ACC112 (cell line): ENCODE measurements around the gene CFAP73.
A peak's percentile ranks its signal among the peaks of the same experiment; 100 is the strongest.

ENCODE experiments used
- H2AFZ ChIP-seq: fragments of 200-600 bp; sonication (generic); one replicate; pipeline ENCODE4 v1.6.0; 2017; ENCODE audit warnings: antibody characterized with exemption, low read length; ENCODE audit not compliant: unreplicated experiment
- H3K27ac ChIP-seq: fragments of 200-600 bp; sonication (generic); 2 replicates; pipeline ENCODE4 v1.5.1; 2014; ENCODE audit warnings: low read depth, mild to moderate bottlenecking, antibody characterized with exemption, low read length, moderate library complexity
- H3K27me3 ChIP-seq: fragments of 200-600 bp; sonication (generic); 2 replicates; pipeline ENCODE4 v1.6.1; 2014; ENCODE audit warnings: mild to moderate bottlenecking, antibody characterized with exemption, low read length, moderate library complexity, mixed read lengths; ENCODE audit not compliant: insufficient read depth
- H3K36me3 ChIP-seq: fragments of 200-600 bp; sonication (generic); 2 replicates; pipeline ENCODE4 v1.6.1; 2016; ENCODE audit warnings: mild to moderate bottlenecking, antibody characterized with exemption, low read length, moderate library complexity, mixed read lengths; ENCODE audit not compliant: insufficient read depth
- H3K4me1 ChIP-seq: fragments of 200-600 bp; sonication (generic); one replicate; pipeline ENCODE4 v1.6.1; 2016; ENCODE audit warnings: low read length, mixed read lengths; ENCODE audit not compliant: insufficient read depth, unreplicated experiment, control insufficient read depth
- H3K4me3 ChIP-seq: fragments of 200-600 bp; sonication (generic); 2 replicates; pipeline ENCODE4 v1.5.1; 2014; ENCODE audit warnings: mild to moderate bottlenecking, low read depth, low read length
- H3K79me2 ChIP-seq: fragments of 200-600 bp; sonication (generic); one replicate; pipeline ENCODE4 v1.6.0; 2016; ENCODE audit warnings: low read length; ENCODE audit not compliant: control insufficient read depth, unreplicated experiment, insufficient read depth

The CFAP73 gene

GRCh38 chr12:113143959-113144358 lies 5.6 kb upstream of the CFAP73 start:
- H3K36me3 ChIP-seq: no peaks in the 10 kb centered on the region
- H3K4me1 ChIP-seq: no peaks in the 10 kb centered on the region
- no peak overlapping the region for H2AFZ ChIP-seq
- H3K79me2 ChIP-seq: no peaks in the 10 kb centered on the region
- H3K4me3 ChIP-seq: no peak overlapping the region
- H3K27me3 ChIP-seq: no peaks in the 10 kb centered on the region
- no peak overlapping the region for H3K27ac ChIP-seq

- Histone ChIP-seq H3K36me3 (no peaks in the 10 kb centered on the region), H3K4me1 (peaks cover 5% of the 10 kb centered on the region), H3K79me2 (no peaks in the 10 kb centered on the region), H3K4me3 (no peak overlapping the region), H2AFZ (no peak overlapping the region), H3K27me3 (no peaks in the 10 kb centered on the region), H3K27ac (no peak overlapping the region)
Measured at GRCh38 chr12:113144806-113145205, 4.7 kb upstream of the CFAP73 start.

DNA sequence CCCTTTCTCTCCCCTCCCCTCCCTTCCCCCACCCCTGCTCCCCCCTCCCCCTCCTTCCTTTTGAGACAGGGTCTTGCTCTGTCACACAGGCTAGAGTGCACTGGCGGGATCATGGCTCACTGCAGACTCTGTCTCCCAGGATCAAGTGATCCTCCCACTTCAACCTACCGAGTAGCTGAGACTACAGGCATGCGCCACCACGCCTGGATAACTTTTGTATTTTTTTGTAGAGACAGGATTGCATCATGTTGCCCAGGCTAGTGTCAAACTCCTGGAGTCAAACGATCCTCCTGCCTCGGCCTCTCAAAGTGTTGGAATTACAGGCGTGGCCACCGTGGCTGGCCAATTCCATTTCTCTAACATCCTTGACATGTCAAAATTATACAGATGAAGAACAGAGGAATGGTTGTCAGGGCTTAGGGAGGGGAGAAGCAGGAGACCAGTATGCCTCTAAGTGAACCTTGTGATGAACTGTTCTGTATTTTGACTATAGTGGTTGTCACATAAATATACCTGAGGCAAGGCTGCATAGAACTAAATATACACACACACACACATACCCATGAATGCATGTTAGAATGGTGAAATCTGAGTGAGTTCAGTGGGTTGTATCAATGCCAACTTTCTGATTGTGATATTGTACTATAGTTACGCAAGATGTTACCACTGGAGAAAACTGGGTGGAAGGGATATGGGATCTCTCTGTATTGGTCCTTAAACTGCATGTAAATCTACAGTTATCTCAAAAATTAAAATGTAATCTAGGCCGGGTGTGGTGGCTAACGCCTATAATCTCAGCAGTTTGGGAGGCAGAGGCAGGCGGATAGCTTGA lies 3.6 kb upstream of the CFAP73 start:
- no peaks in the 10 kb centered on the region for H3K36me3 ChIP-seq
- H3K27ac ChIP-seq: no peak overlapping the region
- no peak overlapping the region for H2AFZ ChIP-seq
- H3K27me3 ChIP-seq: no peaks in the 10 kb centered on the region
- H3K4me3 ChIP-seq: no peak overlapping the region
- peaks cover 11% of the 10 kb centered on the region for H3K4me1 ChIP-seq
- no peaks in the 10 kb centered on the region for H3K79me2 ChIP-seq

DNA sequence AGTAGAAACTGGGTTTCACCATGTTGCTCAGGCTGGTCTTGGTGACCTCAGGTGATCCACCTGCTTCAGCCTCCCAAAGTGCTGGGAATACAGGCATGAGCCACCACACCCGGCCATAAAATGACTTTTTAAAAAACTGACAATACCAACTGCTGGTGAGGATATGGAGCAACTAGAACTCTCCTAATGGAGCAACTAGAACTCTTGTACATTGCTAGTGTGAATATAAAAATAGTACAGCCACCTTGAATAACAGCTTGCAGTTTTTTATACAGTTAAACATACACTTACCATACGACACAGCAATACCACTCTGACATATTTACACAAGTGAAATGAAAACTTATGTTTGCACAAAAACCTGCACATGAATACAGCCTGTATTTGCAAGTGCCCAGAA lies 2.5 kb upstream of the CFAP73 start:
- Histone ChIP-seq H3K27ac (no peak overlapping the region), H2AFZ (no peak overlapping the region), H3K4me3 (no peak overlapping the region), H3K79me2 (no peaks in the 10 kb centered on the region), H3K4me1 (peaks cover 11% of the 10 kb centered on the region), H3K36me3 (no peaks in the 10 kb centered on the region), H3K27me3 (peaks cover 3% of the 10 kb centered on the region)

- H2AFZ ChIP-seq: no peak overlapping the region
- no peaks in the 10 kb centered on the region for H3K36me3 ChIP-seq
- H3K27ac ChIP-seq: no peak overlapping the region
- no peak overlapping the region for H3K4me3 ChIP-seq
- no peaks in the 10 kb centered on the region for H3K79me2 ChIP-seq
- H3K4me1 ChIP-seq: peaks cover 11% of the 10 kb centered on the region
- peaks cover 33% of the 10 kb centered on the region for H3K27me3 ChIP-seq
Measured at GRCh38 chr12:113151655-113152054, 2.1 kb downstream of the CFAP73 start.

GRCh38 chr12:113152196-113152834 lies 2.8 kb downstream of the CFAP73 start:
- no peaks in the 10 kb centered on the region for H3K36me3 ChIP-seq
- no peak overlapping the region for H3K27ac ChIP-seq
- H2AFZ ChIP-seq: no peak overlapping the region
- peak overlapping the region; percentile 70 for H3K4me3 ChIP-seq
- no peaks in the 10 kb centered on the region for H3K79me2 ChIP-seq
- H3K27me3 ChIP-seq: peaks cover 33% of the 10 kb centered on the region
- H3K4me1 ChIP-seq: peaks cover 11% of the 10 kb centered on the region

DNA sequence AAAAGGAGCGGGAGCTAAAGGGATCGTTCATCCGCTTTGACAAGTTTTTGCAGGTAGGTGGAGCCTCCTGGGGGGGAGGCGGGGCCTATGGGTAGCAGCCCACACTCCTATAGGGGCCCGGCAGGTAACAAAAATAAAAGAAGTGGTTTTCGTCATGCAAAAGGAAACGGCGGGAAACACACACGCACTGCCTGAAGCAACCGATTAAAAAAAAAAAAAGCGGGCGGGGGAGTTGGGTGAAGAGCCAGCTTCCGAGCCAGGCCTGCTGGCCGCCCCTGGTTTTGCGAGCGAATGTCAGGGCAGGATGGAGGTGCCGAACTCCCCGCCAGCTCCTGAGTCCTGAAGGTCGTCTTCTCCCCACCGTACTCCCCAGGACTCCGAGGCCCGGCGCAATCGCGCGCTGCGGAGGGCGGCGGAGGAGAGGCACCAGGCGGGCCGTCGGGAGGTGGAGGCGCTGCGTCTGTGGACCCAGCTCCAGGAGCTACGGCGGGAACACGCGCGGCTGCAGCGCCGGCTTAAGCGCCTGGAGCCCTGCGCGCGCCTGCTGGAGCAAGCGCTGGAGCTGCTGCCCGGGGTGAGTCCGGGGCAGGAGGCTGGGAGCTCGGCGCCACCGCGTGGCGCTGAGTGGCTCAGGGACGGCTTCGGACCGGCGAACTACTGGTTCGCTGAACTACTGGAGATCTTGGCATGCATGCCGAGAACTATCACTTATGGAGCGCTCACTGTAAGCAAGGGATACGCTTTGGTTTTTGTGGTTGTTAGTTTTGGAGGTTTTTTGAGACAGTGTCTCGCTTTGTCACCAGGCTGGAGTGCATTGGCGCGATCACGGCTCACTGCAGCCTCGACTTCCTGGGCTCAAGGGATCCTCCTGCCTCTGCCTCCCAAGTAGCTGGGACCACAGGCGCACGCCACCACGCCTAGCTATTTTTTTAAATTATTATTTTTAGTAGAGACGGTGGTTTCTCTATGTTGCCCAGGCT lies 3.6 kb downstream of the CFAP73 start:
- H3K27me3 ChIP-seq: peaks cover 33% of the 10 kb centered on the region

DNA sequence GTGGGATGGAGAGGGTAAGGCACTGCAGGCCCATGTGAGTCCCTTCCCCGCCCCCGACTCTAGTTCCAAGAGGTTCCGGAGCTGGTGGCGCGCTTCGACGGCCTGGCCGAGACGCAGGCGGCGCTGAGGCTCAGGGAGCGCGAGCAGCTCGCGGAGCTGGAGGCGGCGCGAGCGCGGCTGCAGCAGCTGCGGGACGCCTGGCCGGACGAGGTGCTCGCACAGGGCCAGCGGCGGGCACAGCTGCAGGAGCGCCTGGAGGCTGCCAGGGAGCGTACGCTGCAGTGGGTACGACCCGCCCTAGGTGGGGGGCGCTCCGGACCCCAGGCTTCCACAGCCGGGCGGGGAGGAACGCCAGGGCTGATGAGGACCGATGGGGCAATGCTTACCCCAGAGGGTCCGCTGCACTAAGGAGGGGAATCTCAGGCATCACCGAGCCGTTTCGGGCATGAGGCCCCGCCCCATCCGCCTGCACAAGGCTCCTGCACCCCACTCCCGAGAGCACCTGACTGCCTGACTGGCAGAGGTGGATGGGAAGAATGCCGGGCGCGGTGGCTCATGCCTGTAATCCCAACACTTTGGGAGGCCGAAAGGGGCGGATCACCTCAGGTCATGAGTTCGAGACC lies 4.9 kb downstream of the CFAP73 start:
- Histone ChIP-seq H3K36me3 (no peaks in the 10 kb centered on the region), H3K27ac (no peak overlapping the region), H2AFZ (peak overlapping the region; percentile 32), H3K4me3 (peak overlapping the region; percentile 61; the same call in 1 of the 2 replicates), H3K4me1 (peaks cover 9% of the 10 kb centered on the region), H3K27me3 (peaks cover 33% of the 10 kb centered on the region), H3K79me2 (no peaks in the 10 kb centered on the region)

More for the DNA sequence above, 3.6 kb downstream of the CFAP73 start:
- Histone ChIP-seq H3K79me2 (no peaks in the 10 kb centered on the region), H3K4me1 (peaks cover 11% of the 10 kb centered on the region), H2AFZ (peak overlapping the region; percentile 10), H3K27ac (no peak overlapping the region), H3K4me3 (peak overlapping the region; percentile 70), H3K36me3 (no peaks in the 10 kb centered on the region)

DNA sequence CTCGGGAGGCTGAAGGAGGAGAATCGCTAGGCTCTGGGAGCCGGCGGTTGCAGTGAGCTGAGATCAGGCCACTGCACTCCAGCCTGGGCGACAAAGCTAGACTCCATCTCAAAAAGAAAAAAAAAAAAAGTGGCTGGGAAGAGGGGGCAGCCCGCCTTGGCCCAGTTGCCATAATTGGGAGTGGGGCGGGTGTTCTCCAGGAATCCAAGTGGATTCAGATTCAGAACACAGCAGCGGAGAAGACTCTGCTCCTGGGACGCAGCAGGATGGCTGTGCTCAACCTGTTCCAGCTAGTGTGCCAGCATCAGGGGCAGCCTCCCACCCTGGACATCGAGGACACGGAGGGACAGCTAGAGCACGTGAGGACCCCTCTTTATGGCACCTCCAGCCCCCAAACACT lies 5.5 kb downstream of the CFAP73 start:
- Histone ChIP-seq H3K36me3 (peaks cover 2% of the 10 kb centered on the region; the same call in 1 of the 2 replicates), H3K4me3 (no peak overlapping the region), H3K4me1 (peaks cover 4% of the 10 kb centered on the region), H3K27ac (no peak overlapping the region), H3K27me3 (peaks cover 33% of the 10 kb centered on the region), H2AFZ (no peak overlapping the region), H3K79me2 (no peaks in the 10 kb centered on the region)

DNA sequence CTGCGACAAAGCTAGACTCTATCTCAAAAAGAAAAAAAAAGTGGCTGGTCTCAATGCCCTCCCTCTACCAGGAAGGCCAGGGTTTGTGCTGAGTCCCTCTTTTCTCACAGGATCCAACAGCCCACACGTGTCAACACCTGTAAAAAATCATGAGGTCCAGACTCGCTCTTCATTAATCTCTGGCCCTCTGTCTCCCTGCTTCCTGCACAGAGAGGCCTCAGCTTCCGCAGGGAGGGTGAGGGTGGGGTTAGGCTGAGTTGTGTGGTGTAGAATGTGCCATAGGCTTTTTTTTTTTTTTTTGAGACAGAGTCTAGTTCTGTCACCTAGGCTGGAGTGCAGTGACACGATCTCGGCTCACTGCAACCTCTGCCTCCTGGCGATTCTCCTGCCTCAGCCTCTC lies 6.1 kb downstream of the CFAP73 start:
- H3K36me3 ChIP-seq: peaks cover 4% of the 10 kb centered on the region; the same call in 1 of the 2 replicates
- H2AFZ ChIP-seq: no peak overlapping the region
- H3K27me3 ChIP-seq: peaks cover 33% of the 10 kb centered on the region
- H3K4me3 ChIP-seq: no peak overlapping the region
- H3K79me2 ChIP-seq: no peaks in the 10 kb centered on the region
- H3K27ac ChIP-seq: no peak overlapping the region
- no peaks in the 10 kb centered on the region for H3K4me1 ChIP-seq
